Measurements from ENCODE around the gene ILKAP. TPM values are rescaled to one million over a fixed set of nuclear protein-coding genes. Genes with fewer than 3 reads are reported as not detected.
"Not testable (repeated sequence)": the region's sequence is repeated elsewhere in the genome, so short reads cannot be mapped to it uniquely, and the experiment has no call there.

ILKAP gene
- polyA plus RNA-seq, 1 of the 3 experiments (the other 2 are of a cell fraction): 49.2 TPM

- H3K79me2 ChIP-seq (ENCODE audit: insufficient read depth): no peaks in the 10 kb centered on the region
- H3K27me3 ChIP-seq (ENCODE audit: insufficient read depth): no peaks in the 10 kb centered on the region
- no peak overlapping the region for H2AFZ ChIP-seq (ENCODE audit: low read depth)
- no peaks in the 10 kb centered on the region for H3K9me2 ChIP-seq
- H4K20me1 ChIP-seq (ENCODE audit: insufficient read depth): no peaks in the 10 kb centered on the region
- H3K36me3 ChIP-seq (replicated peaks in 1 of 2; ENCODE audit: control insufficient read depth in 1 of 2, insufficient read depth in 2 of 2, low read length in 1 of 2): peaks cover 16 to 69% of the 10 kb centered on the region in 2 experiments
- peak overlapping the region in 1 of 2 experiments; percentile 96; a peak in 2 of 4 replicates for H3K27ac ChIP-seq (ENCODE audit: low read depth in 2 of 2, low read length in 1 of 2)
- DNase-seq: no peak
- H3K9ac ChIP-seq: no peak overlapping the region
- CTCF ChIA-PET: no interaction called here
- no peak for TF ChIP-seq GATA2 (CRISPR knock-in tag; IDR thresholded peaks at IDR 0.05)
- no peak for TF ChIP-seq RAD21 (IDR thresholded peaks at IDR 0.05; ENCODE audit: low read length)
- no peak for TF ChIP-seq JUND (IDR thresholded peaks at IDR 0.05)
- TF ChIP-seq CHD2 (IDR thresholded peaks at IDR 0.05; ENCODE audit: low read length, partially characterized antibody): no peak
- TF ChIP-seq FOXJ3 (CRISPR knock-in tag; IDR thresholded peaks at IDR 0.05): no peak
- TF ChIP-seq YY1 (IDR thresholded peaks at IDR 0.05; ENCODE audit: low read depth): no peak
- no peak for TF ChIP-seq TAF1 (IDR thresholded peaks at IDR 0.05; ENCODE audit: borderline replicate concordance, low read depth, low read length)
- TF ChIP-seq SMC3 (IDR thresholded peaks at IDR 0.05; ENCODE audit: low read depth, low read length): no peak
- no peak for TF ChIP-seq MXI1 (IDR thresholded peaks at IDR 0.05; ENCODE audit: low read depth, low read length)
- no peak for TF ChIP-seq EZH2phosphoT487 (IDR thresholded peaks at IDR 0.05; ENCODE audit: borderline replicate concordance, low read depth)
- TF ChIP-seq TCF12 (IDR thresholded peaks at IDR 0.05): no peak
- TF ChIP-seq, protein P1, sequence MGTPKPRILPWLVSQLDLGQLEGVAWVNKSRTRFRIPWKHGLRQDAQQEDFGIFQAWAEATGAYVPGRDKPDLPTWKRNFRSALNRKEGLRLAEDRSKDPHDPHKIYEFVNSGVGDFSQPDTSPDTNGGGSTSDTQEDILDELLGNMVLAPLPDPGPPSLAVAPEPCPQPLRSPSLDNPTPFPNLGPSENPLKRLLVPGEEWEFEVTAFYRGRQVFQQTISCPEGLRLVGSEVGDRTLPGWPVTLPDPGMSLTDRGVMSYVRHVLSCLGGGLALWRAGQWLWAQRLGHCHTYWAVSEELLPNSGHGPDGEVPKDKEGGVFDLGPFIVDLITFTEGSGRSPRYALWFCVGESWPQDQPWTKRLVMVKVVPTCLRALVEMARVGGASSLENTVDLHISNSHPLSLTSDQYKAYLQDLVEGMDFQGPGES (IDR thresholded peaks at IDR 0.05; ENCODE audit: low read depth, low read length): no peak
- 96% methylated on average over 9 of the region's 9 CpGs for WGBS (ENCODE audit: low lambda C conversion rate)
- H3F3A ChIP-seq (replicated peaks; ENCODE audit: insufficient read depth): peaks cover 29% of the 10 kb centered on the region
- H3K4me3 ChIP-seq (ENCODE audit: low read depth in 2 of 2, low read length in 1 of 2): no peak overlapping the region
- peaks cover 15 to 22% of the 10 kb centered on the region in 2 experiments; a peak in 3 of 4 replicates for H3K4me1 ChIP-seq (ENCODE audit: control insufficient read depth in 1 of 2, insufficient read depth in 2 of 2, low read depth in 1 of 2, low read length in 1 of 2)
- POLR2A ChIA-PET: no interaction called here
- H3K4me2 ChIP-seq: no peak overlapping the region
- no peaks in the 10 kb centered on the region for H3K9me3 ChIP-seq
Observed at GRCh38 chr2:238171575-238172187, 31.8 kb downstream of the ILKAP start.

- H3K4me3 ChIP-seq (ENCODE audit: low read depth in 2 of 2, low read length in 1 of 2); DNase-seq; H3K9ac ChIP-seq; POLR2A ChIA-PET; CTCF ChIA-PET; H3K9me3 ChIP-seq; H2AFZ ChIP-seq (ENCODE audit: low read depth); H3K27me3 ChIP-seq (ENCODE audit: insufficient read depth); H3K79me2 ChIP-seq (ENCODE audit: insufficient read depth); H3K9me2 ChIP-seq; H3K4me2 ChIP-seq; H4K20me1 ChIP-seq (ENCODE audit: insufficient read depth): not testable (repeated sequence)
- H3F3A ChIP-seq (replicated peaks; ENCODE audit: insufficient read depth): peaks cover 29% of the 10 kb centered on the region
- peak overlapping the region in 1 of 2 experiments; percentile 96; a peak in 2 of 4 replicates for H3K27ac ChIP-seq (ENCODE audit: low read depth in 2 of 2, low read length in 1 of 2)
- peaks cover 13 to 65% of the 10 kb centered on the region in 2 experiments for H3K36me3 ChIP-seq (replicated peaks in 1 of 2; ENCODE audit: control insufficient read depth in 1 of 2, insufficient read depth in 2 of 2, low read length in 1 of 2)
- H3K4me1 ChIP-seq (ENCODE audit: control insufficient read depth in 1 of 2, insufficient read depth in 2 of 2, low read depth in 1 of 2, low read length in 1 of 2): peaks cover 15 to 22% of the 10 kb centered on the region in 2 experiments; a peak in 3 of 4 replicates
- WGBS (ENCODE audit: low lambda C conversion rate): 80% methylated on average over 5 of the region's 5 CpGs
Observed at GRCh38 chr2:238171072-238171431, 32.4 kb downstream of the ILKAP start.

Data from SK-N-SH (cell line).